OCI-LY1 (cell line): ENCODE data around the gene FGF14.

Experiments used
- H2AFZ ChIP-seq: fragments of 200-600 bp; sonication (generic), shearing (Covaris generic); 2 replicates; pipeline ENCODE4 v1.6.0; 2014; ENCODE audit warnings: antibody characterized with exemption, mild to moderate bottlenecking, low read length
- H3F3A ChIP-seq: fragments of 200-600 bp; sonication (generic), shearing (Covaris generic); 2 replicates; pipeline ENCODE4 v1.6.0; 2014; ENCODE audit warnings: mild to moderate bottlenecking, antibody characterized with exemption, low read length, moderate library complexity; ENCODE audit not compliant: insufficient read depth
- H3K27ac ChIP-seq: fragments of 200-600 bp; sonication (generic); 2 replicates; pipeline ENCODE4 v1.5.1; 2014; ENCODE audit warnings: low read length, mixed run types, mild to moderate bottlenecking, low read depth; ENCODE audit not compliant: poor library complexity, severe bottlenecking
- H3K27me3 ChIP-seq: fragments of 200-600 bp; sonication (generic); 2 replicates; pipeline ENCODE4 v1.6.0; 2014; ENCODE audit warnings: antibody characterized with exemption, mild to moderate bottlenecking, low read length, moderate library complexity; ENCODE audit not compliant: insufficient read depth
- H3K36me3 ChIP-seq: fragments of 200-600 bp; sonication (generic); 2 replicates; pipeline ENCODE4 v1.6.1; 2014; ENCODE audit warnings: mild to moderate bottlenecking, antibody characterized with exemption, low read length, moderate library complexity, mixed read lengths; ENCODE audit not compliant: insufficient read depth
- H3K4me1 ChIP-seq: fragments of 200-600 bp; sonication (generic); 2 replicates; pipeline ENCODE4 v1.5.1; 2014; ENCODE audit warnings: mild to moderate bottlenecking, low read length, moderate library complexity; ENCODE audit not compliant: insufficient read depth, severe bottlenecking
- H3K4me2 ChIP-seq: fragments of 200-600 bp; sonication (generic), shearing (Covaris generic); 2 replicates; pipeline ENCODE4 v1.6.1; 2014; ENCODE audit warnings: low read length
- H3K4me3 ChIP-seq: fragments of 200-600 bp; sonication (generic); 2 replicates; pipeline ENCODE4 v1.5.1; 2014; ENCODE audit warnings: low read length, low read depth, mild to moderate bottlenecking, mixed read lengths; ENCODE audit not compliant: poor library complexity, severe bottlenecking
- H3K79me2 ChIP-seq: fragments of 200-600 bp; shearing (Covaris generic); 2 replicates; pipeline ENCODE4 v1.6.1; 2016; ENCODE audit warnings: mixed run types, low read length, mixed read lengths; ENCODE audit not compliant: insufficient read depth
- H3K9ac ChIP-seq: fragments of 200-600 bp; sonication (generic), shearing (Covaris generic); 2 replicates; pipeline ENCODE4 v1.6.1; 2014; ENCODE audit warnings: mild to moderate bottlenecking, low read length, mixed read lengths
- H3K9me2 ChIP-seq: fragments of 200-600 bp; sonication (generic), shearing (Covaris generic); 2 replicates; pipeline ENCODE4 v1.6.1; 2014; ENCODE audit warnings: low read depth, mild to moderate bottlenecking, low read length, mixed read lengths
- H3K9me3 ChIP-seq: fragments of 200-600 bp; shearing (Covaris generic); 2 replicates; pipeline ENCODE4 v1.6.1; 2014; ENCODE audit warnings: low read length, mixed read lengths
- H4K20me1 ChIP-seq: fragments of 200-600 bp; sonication (generic), shearing (Covaris generic); 2 replicates; pipeline ENCODE4 v1.6.0; 2016; ENCODE audit warnings: mild to moderate bottlenecking, low read length; ENCODE audit not compliant: insufficient read depth
- EZH2 ChIP-seq: fragments of 200-600 bp; sonication (generic), shearing (Covaris generic); IDR thresholded peaks from 2 replicates; pipeline ENCODE4 v1.8.0; 2017; ENCODE audit warnings: borderline replicate concordance, mixed run types, mild to moderate bottlenecking, antibody characterized with exemption, low read length, moderate library complexity, mixed read lengths
- TF ChIP-seq, protein P1 (sequence below): fragments of 200-600 bp; sonication (generic), shearing (Covaris generic); IDR thresholded peaks from 2 replicates; pipeline ENCODE4 v1.5.1; 2017; ENCODE audit warnings: mild to moderate bottlenecking, antibody characterized with exemption, low read length, moderate library complexity, mixed read lengths

The FGF14 gene

DNA sequence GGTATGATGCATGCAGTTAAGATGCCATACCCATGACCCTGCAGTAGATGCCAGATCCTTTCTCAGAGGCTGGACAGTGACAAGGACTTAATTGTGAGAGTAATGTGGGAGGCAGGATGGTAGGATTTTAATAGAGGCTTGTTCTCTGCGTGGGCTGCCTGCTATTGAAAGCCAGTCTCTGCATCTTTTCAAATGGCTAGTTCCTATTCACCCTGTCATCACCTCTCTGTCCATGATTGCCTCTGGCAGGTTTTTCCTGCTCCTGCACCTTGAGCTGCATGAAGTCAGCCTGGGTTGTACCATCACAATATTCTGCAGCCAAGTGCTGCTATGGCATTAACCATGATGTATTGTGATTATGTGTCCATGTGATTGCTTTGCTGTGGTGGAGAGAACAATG lies 508.8 kb downstream of the FGF14 start:
- Histone ChIP-seq H3K9me3 (no peaks in the 10 kb centered on the region), H3K27ac (no peak overlapping the region), H3K4me3 (no peak overlapping the region), H3K4me1 (no peaks in the 10 kb centered on the region), H3K4me2 (no peak overlapping the region), H3K9me2 (no peaks in the 10 kb centered on the region), H3K36me3 (no peaks in the 10 kb centered on the region), H3K9ac (no peak overlapping the region), H3F3A (no peaks in the 10 kb centered on the region), H3K27me3 (no peaks in the 10 kb centered on the region), H3K79me2 (no peaks in the 10 kb centered on the region), H2AFZ (no peak overlapping the region), H4K20me1 (no peaks in the 10 kb centered on the region)
- TF ChIP-seq, protein P1, sequence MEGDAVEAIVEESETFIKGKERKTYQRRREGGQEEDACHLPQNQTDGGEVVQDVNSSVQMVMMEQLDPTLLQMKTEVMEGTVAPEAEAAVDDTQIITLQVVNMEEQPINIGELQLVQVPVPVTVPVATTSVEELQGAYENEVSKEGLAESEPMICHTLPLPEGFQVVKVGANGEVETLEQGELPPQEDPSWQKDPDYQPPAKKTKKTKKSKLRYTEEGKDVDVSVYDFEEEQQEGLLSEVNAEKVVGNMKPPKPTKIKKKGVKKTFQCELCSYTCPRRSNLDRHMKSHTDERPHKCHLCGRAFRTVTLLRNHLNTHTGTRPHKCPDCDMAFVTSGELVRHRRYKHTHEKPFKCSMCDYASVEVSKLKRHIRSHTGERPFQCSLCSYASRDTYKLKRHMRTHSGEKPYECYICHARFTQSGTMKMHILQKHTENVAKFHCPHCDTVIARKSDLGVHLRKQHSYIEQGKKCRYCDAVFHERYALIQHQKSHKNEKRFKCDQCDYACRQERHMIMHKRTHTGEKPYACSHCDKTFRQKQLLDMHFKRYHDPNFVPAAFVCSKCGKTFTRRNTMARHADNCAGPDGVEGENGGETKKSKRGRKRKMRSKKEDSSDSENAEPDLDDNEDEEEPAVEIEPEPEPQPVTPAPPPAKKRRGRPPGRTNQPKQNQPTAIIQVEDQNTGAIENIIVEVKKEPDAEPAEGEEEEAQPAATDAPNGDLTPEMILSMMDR: no peak
- TF ChIP-seq EZH2: no peak

DNA sequence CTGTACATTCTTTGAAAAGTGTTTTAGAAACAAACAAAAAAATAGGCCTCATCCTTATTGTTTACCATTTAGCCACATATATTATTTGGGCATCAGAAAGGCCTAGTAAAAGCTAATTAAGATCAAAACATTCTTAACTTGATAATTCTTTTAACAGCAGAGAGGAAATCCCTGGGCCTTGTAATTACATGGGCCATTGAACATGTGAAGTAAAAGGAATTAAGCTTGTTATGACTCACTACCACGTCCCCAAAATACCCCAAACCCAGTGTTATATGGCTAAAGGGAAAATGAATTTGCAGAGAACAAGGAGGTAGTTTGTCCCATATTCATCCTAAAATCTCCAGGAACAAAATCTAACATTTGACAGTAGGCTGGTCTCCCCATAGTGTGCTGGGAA lies 509.6 kb downstream of the FGF14 start:
- Histone ChIP-seq H3K36me3 (no peaks in the 10 kb centered on the region), H3K9me3 (no peaks in the 10 kb centered on the region), H3K4me2 (no peak overlapping the region), H3K9me2 (no peaks in the 10 kb centered on the region), H3K4me1 (no peaks in the 10 kb centered on the region), H3K27me3 (no peaks in the 10 kb centered on the region), H3F3A (no peaks in the 10 kb centered on the region), H3K79me2 (no peaks in the 10 kb centered on the region), H4K20me1 (no peaks in the 10 kb centered on the region), H3K4me3 (no peak overlapping the region), H3K9ac (no peak overlapping the region), H2AFZ (no peak overlapping the region), H3K27ac (no peak overlapping the region)
- TF ChIP-seq, protein P1: no peak
- TF ChIP-seq EZH2: no peak

DNA sequence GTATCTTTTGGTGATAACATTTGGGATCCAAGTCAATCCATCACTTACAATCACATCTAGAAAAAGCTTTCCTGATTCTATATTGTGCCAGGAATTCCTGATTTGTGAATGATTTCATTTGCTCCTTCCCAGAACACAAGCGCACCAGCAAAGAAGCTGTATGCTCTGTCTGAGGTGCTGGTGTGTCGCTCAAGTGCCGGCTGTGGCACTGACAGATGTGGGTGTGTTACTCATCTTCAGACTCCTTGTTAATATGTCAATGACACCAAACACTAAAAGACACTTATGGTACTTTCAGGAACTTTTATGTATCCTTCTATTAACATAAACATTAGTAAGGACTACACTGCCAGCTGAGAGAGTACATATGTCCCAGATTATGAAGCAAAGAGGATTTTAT lies 520.3 kb downstream of the FGF14 start:
- Histone ChIP-seq H3K36me3 (no peaks in the 10 kb centered on the region), H3K9me3 (no peaks in the 10 kb centered on the region), H3K4me2 (no peak overlapping the region), H3K27me3 (no peaks in the 10 kb centered on the region), H3K27ac (no peak overlapping the region), H3K9me2 (no peaks in the 10 kb centered on the region), H3K4me1 (no peaks in the 10 kb centered on the region), H3F3A (no peaks in the 10 kb centered on the region), H3K79me2 (no peaks in the 10 kb centered on the region), H4K20me1 (no peaks in the 10 kb centered on the region), H3K4me3 (no peak overlapping the region), H3K9ac (no peak overlapping the region), H2AFZ (no peak overlapping the region)
- TF ChIP-seq, protein P1: no peak
- TF ChIP-seq EZH2: no peak
